Inflammatory macrophage (primary cell): ENCODE measurements around the gene KDM5C.
A peak's percentile ranks its signal among the peaks of the same experiment; 100 is the strongest.

Experiments
- DNase-seq, 2 donors: peaks; one replicate each; pipeline ENCODE4 v3.0.0-alpha.2; 2020 to 2022
- total RNA-seq, 18 experiments: gene quantifications; one replicate each; lab custom pipeline; 2026; ENCODE audit warnings: mixed read lengths in 6 of 18, inconsistent platforms in 2 of 18; lab: John Stamatoyannopoulos, UW

The KDM5C gene
- 72.5 to 135 (median 104) reads per million in 18 experiments for total RNA-seq

- DNase-seq, result peak; percentile 87 to 90
Observed at GRCh38 chrX:53224860-53225797, at the start of gene KDM5C. Gene KDM5C (minus strand): TSS chrX:53225207. CDS start chrX:53224889, 318 bp downstream.

- no peak for DNase-seq
Observed at GRCh38 chrX:53272808-53273337, 47.9 kb upstream of the KDM5C start.

- no peak for DNase-seq
Observed at GRCh38 chrX:53269536-53270107, 44.6 kb upstream of the KDM5C start.

GRCh38 chrX:53268173-53268572 lies 43.2 kb upstream of the KDM5C start:
- DNase-seq, result peak; percentile 17 to 30

- peak; percentile 33 to 44 for DNase-seq
Observed at GRCh38 chrX:53266914-53267313, 41.9 kb upstream of the KDM5C start.

GRCh38 chrX:53265771-53266574 lies 41.0 kb upstream of the KDM5C start:
- peak in 1 of 2 donors; percentile 33 for DNase-seq

GRCh38 chrX:53263597-53264094 lies 38.6 kb upstream of the KDM5C start:
- peak; percentile 11 to 28 for DNase-seq

- DNase-seq, result peak; percentile 62 to 77
Observed at GRCh38 chrX:53262918-53263394, 37.9 kb upstream of the KDM5C start.

- no peak for DNase-seq
Observed at GRCh38 chrX:53262189-53262917, 37.3 kb upstream of the KDM5C start.

GRCh38 chrX:53261355-53261972 lies 36.5 kb upstream of the KDM5C start:
- DNase-seq, result no peak

- DNase-seq, result no peak
Observed at GRCh38 chrX:53260836-53261235, 35.8 kb upstream of the KDM5C start.

GRCh38 chrX:53257670-53258423 lies 32.8 kb upstream of the KDM5C start:
- DNase-seq, result no peak

- no peak for DNase-seq
Observed at GRCh38 chrX:53257166-53257565, 32.2 kb upstream of the KDM5C start.

- no peak for DNase-seq
Observed at GRCh38 chrX:53256446-53257041, 31.5 kb upstream of the KDM5C start.

- no peak for DNase-seq
Observed at GRCh38 chrX:53255738-53256191, 30.8 kb upstream of the KDM5C start.

GRCh38 chrX:53254570-53255461 lies 29.8 kb upstream of the KDM5C start:
- no peak for DNase-seq

GRCh38 chrX:53253293-53254020 lies 28.4 kb upstream of the KDM5C start:
- no peak for DNase-seq

- no peak for DNase-seq
Observed at GRCh38 chrX:53251307-53251706, 26.3 kb upstream of the KDM5C start.
